ENCODE measurements around the gene CCDC196. TPM values are rescaled to one million over a fixed set of nuclear protein-coding genes. Genes with fewer than 3 reads are reported as not detected.

The CCDC196 gene, protein sequence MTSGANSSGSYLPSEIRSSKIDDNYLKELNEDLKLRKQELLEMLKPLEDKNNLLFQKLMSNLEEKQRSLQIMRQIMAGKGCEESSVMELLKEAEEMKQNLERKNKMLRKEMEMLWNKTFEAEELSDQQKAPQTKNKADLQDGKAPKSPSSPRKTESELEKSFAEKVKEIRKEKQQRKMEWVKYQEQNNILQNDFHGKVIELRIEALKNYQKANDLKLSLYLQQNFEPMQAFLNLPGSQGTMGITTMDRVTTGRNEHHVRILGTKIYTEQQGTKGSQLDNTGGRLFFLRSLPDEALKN
- total RNA-seq = not detected in 2 replicates

DNA sequence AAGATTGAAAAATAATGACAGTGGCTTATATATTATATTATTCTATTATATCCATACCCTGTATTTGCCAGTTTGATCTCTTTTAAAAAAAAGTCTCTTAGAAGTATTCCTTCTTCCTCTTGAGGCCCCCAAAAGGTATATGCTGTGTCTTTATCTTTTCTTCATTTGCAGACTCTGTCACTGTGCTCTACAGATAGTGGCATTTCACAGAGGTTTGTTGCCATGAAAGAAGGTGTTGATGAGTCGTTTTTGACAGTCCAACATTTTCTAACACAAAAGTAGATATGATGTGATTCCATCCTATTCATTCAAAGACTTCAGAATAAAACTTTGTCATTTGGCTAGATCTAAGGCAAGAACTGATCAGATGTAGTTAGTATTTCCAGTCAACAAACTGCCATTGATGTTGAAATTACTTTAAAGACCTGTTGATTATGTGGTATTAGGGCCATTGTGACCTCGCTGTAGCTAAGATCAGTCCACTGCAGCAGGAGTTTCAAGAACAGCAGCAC is at the start of gene CCDC196:
Gene CCDC196, plus strand, starts transcription at position 462 of the 512 bp plus-strand sequence. CDS start 132 bp downstream, outside the sequence.
- peaks cover 10% of the 10 kb centered on the region for H3K27me3 Mint-ChIP-seq (ENCODE audit: insufficient read depth)
- no peak within 1 kb of the TSS for H3K4me3 Mint-ChIP-seq
- no peaks in the 10 kb centered on the region for H3K4me1 Mint-ChIP-seq (ENCODE audit: low read depth)
- no peak for DNase-seq (ENCODE audit: low spot score)
- intact Hi-C loops (cut with micrococcal nuclease) = no loop called here
- H3K27ac Mint-ChIP-seq = no peak within 1 kb of the TSS
- no peaks in the 10 kb centered on the region for H3K9me3 Mint-ChIP-seq
- no peaks in the 10 kb centered on the region for H3K36me3 Mint-ChIP-seq (ENCODE audit: low read depth)

DNA sequence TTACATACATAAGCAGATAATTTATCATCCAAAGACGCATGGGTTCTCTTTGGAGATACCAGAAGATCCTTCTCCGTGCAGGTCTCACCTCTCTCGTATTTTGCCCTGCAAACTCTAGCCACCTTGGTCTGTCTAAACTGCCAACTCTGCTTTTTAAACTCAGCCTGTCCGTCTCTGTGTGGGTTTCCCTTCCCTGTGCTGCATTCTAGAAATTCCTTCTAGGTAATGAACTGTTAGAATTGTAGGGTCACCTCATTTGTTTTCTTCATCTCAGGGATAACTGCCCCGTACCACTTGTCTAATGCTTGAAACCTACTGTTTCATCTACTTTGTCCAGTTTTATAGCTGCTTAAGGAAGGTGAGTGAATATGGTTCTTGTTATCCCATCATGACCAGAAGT is 45.4 kb upstream of the CCDC196 start:
- DNase-seq (ENCODE audit: low spot score) = no peak
- intact Hi-C loops (cut with micrococcal nuclease) = no loop called here
- H3K27ac Mint-ChIP-seq = no peak overlapping the region
- peaks cover 21% of the 10 kb centered on the region for H3K9me3 Mint-ChIP-seq
- no peak overlapping the region for H3K4me3 Mint-ChIP-seq
- no peaks in the 10 kb centered on the region for H3K27me3 Mint-ChIP-seq (ENCODE audit: insufficient read depth)
- no peaks in the 10 kb centered on the region for H3K36me3 Mint-ChIP-seq (ENCODE audit: low read depth)
- no peaks in the 10 kb centered on the region for H3K4me1 Mint-ChIP-seq (ENCODE audit: low read depth)

DNA sequence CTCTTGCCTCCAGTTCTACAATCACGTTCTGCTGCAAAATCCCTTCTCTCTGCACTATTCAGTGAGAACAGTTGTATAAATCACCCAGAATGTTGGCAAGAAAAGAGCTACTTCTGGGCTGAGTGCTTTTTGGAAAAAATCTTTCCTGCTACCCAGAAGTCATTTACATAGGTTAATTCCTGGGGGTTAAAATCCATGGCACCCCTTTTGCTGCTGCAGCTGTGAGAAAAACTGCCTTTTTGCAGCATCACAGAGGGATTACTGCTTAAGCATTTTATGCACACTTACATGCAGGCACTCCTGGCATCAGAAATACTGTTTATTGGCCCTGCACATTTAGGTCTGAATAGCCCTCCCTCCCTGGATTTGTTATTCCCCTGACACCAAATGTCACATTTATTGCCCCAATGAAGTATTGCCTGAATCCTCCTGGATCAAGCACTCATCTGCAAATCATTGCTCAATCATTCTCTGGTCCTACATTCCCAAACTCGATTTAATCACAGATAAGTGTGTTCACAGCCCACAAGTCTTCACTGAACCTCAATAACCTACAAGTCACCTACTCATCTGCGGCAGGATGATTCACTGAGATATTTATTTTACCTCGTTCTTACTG is 43.1 kb upstream of the CCDC196 start:
- H3K4me1 Mint-ChIP-seq (ENCODE audit: low read depth) = no peaks in the 10 kb centered on the region
- H3K27ac Mint-ChIP-seq = no peak overlapping the region
- no peak overlapping the region for H3K4me3 Mint-ChIP-seq
- H3K36me3 Mint-ChIP-seq (ENCODE audit: low read depth) = no peaks in the 10 kb centered on the region
- peaks cover 21% of the 10 kb centered on the region for H3K9me3 Mint-ChIP-seq
- H3K27me3 Mint-ChIP-seq (ENCODE audit: insufficient read depth) = no peaks in the 10 kb centered on the region
- DNase-seq (ENCODE audit: low spot score) = no peak
- intact Hi-C loops (cut with micrococcal nuclease) = no loop called here

DNA sequence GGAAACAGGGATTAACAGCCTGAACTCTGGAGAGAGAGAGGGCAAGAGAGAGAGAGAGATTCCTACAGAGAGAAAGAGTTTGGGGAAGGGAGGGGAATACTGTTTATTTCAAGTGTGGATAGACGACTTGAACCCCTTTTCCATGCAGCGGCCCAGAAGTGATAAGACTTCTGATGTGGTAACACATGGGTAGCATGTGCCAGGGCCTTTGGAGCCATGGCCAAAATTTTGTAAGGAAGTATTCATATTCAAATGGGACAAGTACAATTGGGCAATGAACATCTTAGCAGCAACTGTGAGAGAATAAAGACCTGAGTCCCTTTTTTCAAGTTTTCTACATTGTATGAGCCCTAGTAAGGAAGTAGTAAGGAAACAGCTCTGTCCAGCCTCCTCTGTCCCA is 42.4 kb upstream of the CCDC196 start:
- no peak overlapping the region for H3K27ac Mint-ChIP-seq
- intact Hi-C loops (cut with micrococcal nuclease) = no loop called here
- H3K4me1 Mint-ChIP-seq (ENCODE audit: low read depth) = no peaks in the 10 kb centered on the region
- no peak overlapping the region for H3K4me3 Mint-ChIP-seq
- H3K27me3 Mint-ChIP-seq (ENCODE audit: insufficient read depth) = no peaks in the 10 kb centered on the region
- H3K36me3 Mint-ChIP-seq (ENCODE audit: low read depth) = no peaks in the 10 kb centered on the region
- DNase-seq (ENCODE audit: low spot score) = no peak
- peaks cover 18% of the 10 kb centered on the region for H3K9me3 Mint-ChIP-seq

DNA sequence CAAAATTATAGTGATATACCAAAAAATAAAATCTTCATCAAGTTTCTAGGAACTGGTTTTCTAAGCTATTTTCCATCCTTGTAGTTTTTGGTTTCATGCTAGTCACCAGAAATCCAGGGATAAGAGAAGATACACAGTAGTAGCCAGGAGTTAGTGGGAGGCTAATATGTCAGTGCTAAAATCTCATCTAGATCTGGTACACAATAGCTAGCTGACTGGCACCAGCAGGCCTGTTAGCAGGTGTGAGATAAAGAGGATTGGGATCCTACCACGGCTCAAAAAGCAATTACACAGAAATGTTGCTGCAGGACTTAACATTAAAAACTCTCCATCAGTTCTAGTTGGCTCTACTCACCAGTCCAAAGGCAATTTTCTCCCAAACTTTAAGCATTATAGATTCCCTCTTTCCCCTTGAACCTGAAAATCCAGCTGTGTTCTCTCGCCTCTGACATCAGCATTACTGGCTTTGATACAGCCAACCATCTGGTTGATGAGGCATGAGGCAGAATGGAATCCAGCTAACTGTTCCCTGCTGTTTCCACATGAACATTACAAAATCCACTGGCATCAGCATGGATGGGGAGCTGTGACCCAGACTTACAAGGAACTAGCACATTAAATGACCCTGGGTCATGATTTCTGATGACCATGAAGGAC is 41.8 kb upstream of the CCDC196 start:
- peaks cover 15% of the 10 kb centered on the region for H3K9me3 Mint-ChIP-seq
- no peak overlapping the region for H3K27ac Mint-ChIP-seq
- no peak overlapping the region for H3K4me3 Mint-ChIP-seq
- no peaks in the 10 kb centered on the region for H3K4me1 Mint-ChIP-seq (ENCODE audit: low read depth)
- intact Hi-C loops (cut with micrococcal nuclease) = no loop called here
- H3K27me3 Mint-ChIP-seq (ENCODE audit: insufficient read depth) = no peaks in the 10 kb centered on the region
- H3K36me3 Mint-ChIP-seq (ENCODE audit: low read depth) = no peaks in the 10 kb centered on the region
- DNase-seq (ENCODE audit: low spot score) = no peak

DNA sequence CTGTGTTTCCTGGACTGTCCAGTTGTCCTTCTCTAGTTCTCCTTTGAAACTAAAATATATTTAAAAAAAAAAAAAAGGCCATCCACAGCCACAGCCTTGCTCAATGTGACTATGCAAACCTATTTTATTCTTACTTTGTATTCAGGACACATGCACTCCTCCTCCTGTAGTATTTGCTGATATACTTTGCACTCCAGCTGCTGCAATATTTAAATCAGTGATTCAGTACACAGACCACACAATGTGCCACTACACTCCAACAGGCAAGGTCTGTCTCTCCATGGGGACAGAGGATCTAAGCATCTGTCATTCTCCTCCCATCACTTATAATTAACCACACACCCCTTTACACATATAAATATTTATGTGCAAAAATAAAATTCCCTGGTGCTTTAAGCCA is 40.2 kb upstream of the CCDC196 start:
- intact Hi-C loops (cut with micrococcal nuclease) = no loop called here
- H3K27ac Mint-ChIP-seq = no peak overlapping the region

DNA sequence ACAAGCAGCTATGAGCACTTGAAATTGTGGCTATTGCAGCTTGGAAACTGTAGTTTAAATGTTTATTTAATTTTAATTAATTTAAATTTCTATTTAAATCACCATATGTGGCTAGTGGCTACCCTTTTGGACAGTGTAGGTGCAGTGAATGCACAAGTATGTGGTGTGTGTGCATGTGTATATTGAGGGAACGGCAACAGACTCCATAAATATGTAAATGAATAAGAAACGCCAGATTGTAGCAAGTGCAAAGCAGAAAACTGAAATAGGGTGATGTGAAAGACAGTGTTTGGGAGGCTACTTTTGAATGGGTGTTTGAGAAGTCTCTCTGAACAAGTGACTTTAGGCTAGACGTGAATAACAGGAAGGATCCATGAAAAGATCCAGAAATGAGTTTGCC is 32.7 kb upstream of the CCDC196 start:
- H3K27ac Mint-ChIP-seq = no peak overlapping the region
- H3K36me3 Mint-ChIP-seq (ENCODE audit: low read depth) = no peaks in the 10 kb centered on the region
- DNase-seq (ENCODE audit: low spot score) = no peak
- intact Hi-C loops (cut with micrococcal nuclease) = no loop called here
- no peaks in the 10 kb centered on the region for H3K4me1 Mint-ChIP-seq (ENCODE audit: low read depth)
- peaks cover 8% of the 10 kb centered on the region for H3K9me3 Mint-ChIP-seq
- no peak overlapping the region for H3K4me3 Mint-ChIP-seq
- no peaks in the 10 kb centered on the region for H3K27me3 Mint-ChIP-seq (ENCODE audit: insufficient read depth)

More for the DNA sequence above, 40.2 kb upstream of the CCDC196 start:
- Mint-ChIP-seq H3K27me3 (ENCODE audit: insufficient read depth) (no peaks in the 10 kb centered on the region), H3K4me1 (ENCODE audit: low read depth) (no peaks in the 10 kb centered on the region), H3K36me3 (ENCODE audit: low read depth) (no peaks in the 10 kb centered on the region), H3K4me3 (no peak overlapping the region), H3K9me3 (no peaks in the 10 kb centered on the region)
- DNase-seq (ENCODE audit: low spot score) = no peak

DNA sequence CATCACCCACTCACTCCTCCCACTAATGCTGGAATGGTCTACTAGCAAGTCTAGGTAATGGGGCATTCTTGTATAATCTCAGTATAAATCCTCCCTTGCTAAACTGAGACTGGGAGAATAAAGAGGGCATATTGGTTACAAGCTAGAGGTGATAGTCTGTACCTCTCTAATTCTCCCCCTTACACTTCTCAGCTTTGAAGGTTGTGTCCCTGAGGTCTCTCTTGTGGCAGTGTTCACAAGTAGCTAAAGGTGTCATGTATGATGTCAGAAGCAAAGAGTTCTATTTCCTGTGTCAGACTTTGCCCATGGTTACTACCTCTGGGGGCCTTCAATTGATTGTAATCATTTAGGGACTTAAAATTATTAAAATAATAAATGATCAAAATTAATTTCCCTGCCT is 26.6 kb upstream of the CCDC196 start:
- H3K27me3 Mint-ChIP-seq (ENCODE audit: insufficient read depth) = no peaks in the 10 kb centered on the region
- DNase-seq (ENCODE audit: low spot score) = no peak
- H3K9me3 Mint-ChIP-seq = peaks cover 5% of the 10 kb centered on the region
- H3K4me3 Mint-ChIP-seq = no peak overlapping the region
- H3K4me1 Mint-ChIP-seq (ENCODE audit: low read depth) = no peaks in the 10 kb centered on the region
- H3K36me3 Mint-ChIP-seq (ENCODE audit: low read depth) = no peaks in the 10 kb centered on the region
- intact Hi-C loops (cut with micrococcal nuclease) = no loop called here
- no peak overlapping the region for H3K27ac Mint-ChIP-seq

DNA sequence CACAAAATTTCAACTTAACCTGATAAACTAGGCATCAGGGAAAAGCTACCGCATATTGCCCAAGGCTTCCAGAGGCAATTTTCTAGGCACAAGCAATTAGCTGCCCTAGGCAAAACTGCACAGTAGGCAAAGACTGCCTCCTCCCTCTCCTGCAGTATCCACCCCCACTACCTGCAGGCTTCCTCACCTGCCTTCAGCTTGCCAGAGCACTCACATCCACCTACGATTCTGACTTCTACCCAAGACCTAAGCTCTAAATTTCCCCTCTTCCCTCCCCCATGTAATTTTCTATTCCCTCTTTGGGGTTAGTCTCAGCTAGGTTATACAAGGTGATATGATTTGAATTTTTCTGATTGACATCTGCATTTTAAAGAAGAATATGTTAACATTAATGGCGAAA is 21.9 kb upstream of the CCDC196 start:
- Mint-ChIP-seq H3K27ac (no peak overlapping the region), H3K36me3 (ENCODE audit: low read depth) (peaks cover 2% of the 10 kb centered on the region)
- intact Hi-C loops (cut with micrococcal nuclease) = no loop called here

DNA sequence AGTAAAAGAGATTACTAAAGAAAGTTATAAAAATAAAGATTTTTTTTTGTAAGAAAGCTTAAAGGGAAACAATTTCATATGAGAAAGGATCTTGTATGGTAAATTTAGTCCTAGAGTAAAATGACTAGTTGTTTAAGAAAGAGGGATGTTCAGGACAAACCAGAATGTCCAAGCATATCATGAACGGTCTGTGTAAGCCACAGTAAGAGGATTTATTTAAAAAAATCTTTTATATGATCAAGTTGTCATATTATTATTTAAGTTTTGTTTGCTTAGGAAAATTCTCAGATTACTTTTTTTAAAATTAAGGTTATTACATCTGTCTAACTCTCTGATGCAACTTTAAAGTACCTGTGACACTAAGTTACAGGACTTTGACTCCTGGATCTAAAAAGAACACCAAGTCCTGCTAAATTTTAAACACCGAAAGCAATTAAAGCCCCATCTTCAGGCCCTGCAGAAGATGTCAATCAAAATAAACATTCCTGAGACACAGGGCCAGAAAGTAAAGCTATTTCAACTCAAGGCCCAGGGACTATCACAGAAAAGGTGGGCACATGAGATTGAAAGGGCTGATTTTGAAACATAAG is 17.3 kb upstream of the CCDC196 start:
- H3K4me3 Mint-ChIP-seq = no peak overlapping the region
- H3K27me3 Mint-ChIP-seq (ENCODE audit: insufficient read depth) = no peaks in the 10 kb centered on the region
- H3K4me1 Mint-ChIP-seq (ENCODE audit: low read depth) = no peaks in the 10 kb centered on the region
- H3K9me3 Mint-ChIP-seq = peaks cover 24% of the 10 kb centered on the region
- intact Hi-C loops (cut with micrococcal nuclease) = no loop called here
- H3K36me3 Mint-ChIP-seq (ENCODE audit: low read depth) = peaks cover 2% of the 10 kb centered on the region
- DNase-seq (ENCODE audit: low spot score) = no peak
- H3K27ac Mint-ChIP-seq = no peak overlapping the region

More for the DNA sequence above, 21.9 kb upstream of the CCDC196 start:
- H3K4me1 Mint-ChIP-seq (ENCODE audit: low read depth) = no peaks in the 10 kb centered on the region
- H3K9me3 Mint-ChIP-seq = peaks cover 3% of the 10 kb centered on the region
- no peak for DNase-seq (ENCODE audit: low spot score)
- no peaks in the 10 kb centered on the region for H3K27me3 Mint-ChIP-seq (ENCODE audit: insufficient read depth)
- H3K4me3 Mint-ChIP-seq = no peak overlapping the region

DNA sequence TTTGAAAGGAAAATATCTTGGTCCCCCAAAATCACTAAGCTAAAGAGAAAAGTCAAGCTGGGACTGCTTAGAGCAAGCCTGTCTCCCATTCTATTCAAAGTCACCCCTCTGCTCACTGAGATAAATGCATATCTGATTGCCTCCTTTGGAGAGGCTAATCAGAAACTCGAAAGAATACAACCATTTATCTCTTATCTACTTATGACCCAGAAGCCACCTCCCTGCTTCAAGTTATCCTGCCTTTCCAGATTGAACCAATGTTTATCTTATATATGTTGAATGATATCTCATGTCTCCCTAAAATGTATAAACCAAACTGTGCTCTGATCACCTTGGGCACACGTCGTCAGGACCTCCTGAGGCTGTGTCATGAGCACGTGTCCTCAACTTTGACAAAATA is 14.6 kb upstream of the CCDC196 start:
- Mint-ChIP-seq H3K27ac (no peak overlapping the region), H3K4me3 (no peak overlapping the region)

DNA sequence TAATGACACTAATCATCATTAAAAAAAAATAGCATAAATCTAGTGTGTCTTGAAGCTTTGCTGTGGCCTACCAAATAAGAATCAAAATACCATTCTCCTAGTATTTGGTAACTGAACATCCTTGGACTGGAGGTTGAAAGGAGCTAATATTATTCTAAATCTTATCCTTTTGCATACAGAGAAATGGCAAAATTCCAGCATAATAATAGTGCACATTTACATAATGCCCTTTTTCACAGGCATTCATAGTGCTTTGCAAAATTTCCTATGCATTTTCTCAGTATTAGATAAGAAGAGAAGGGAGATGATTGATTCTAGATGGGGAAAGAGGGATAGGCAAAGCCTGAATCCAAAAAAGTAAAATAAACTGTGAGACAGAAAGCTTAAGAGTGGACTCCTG is 13.9 kb upstream of the CCDC196 start:
- Mint-ChIP-seq H3K4me3 (no peak overlapping the region), H3K4me1 (ENCODE audit: low read depth) (no peaks in the 10 kb centered on the region), H3K36me3 (ENCODE audit: low read depth) (no peaks in the 10 kb centered on the region), H3K27me3 (ENCODE audit: insufficient read depth) (no peaks in the 10 kb centered on the region), H3K27ac (no peak overlapping the region), H3K9me3 (peaks cover 28% of the 10 kb centered on the region)
- DNase-seq (ENCODE audit: low spot score) = no peak
- intact Hi-C loops (cut with micrococcal nuclease) = no loop called here

More for the DNA sequence above, 14.6 kb upstream of the CCDC196 start:
- peaks cover 28% of the 10 kb centered on the region for H3K9me3 Mint-ChIP-seq
- intact Hi-C loops (cut with micrococcal nuclease) = no loop called here
- DNase-seq (ENCODE audit: low spot score) = no peak
- no peaks in the 10 kb centered on the region for H3K27me3 Mint-ChIP-seq (ENCODE audit: insufficient read depth)
- H3K36me3 Mint-ChIP-seq (ENCODE audit: low read depth) = no peaks in the 10 kb centered on the region
- no peaks in the 10 kb centered on the region for H3K4me1 Mint-ChIP-seq (ENCODE audit: low read depth)

DNA sequence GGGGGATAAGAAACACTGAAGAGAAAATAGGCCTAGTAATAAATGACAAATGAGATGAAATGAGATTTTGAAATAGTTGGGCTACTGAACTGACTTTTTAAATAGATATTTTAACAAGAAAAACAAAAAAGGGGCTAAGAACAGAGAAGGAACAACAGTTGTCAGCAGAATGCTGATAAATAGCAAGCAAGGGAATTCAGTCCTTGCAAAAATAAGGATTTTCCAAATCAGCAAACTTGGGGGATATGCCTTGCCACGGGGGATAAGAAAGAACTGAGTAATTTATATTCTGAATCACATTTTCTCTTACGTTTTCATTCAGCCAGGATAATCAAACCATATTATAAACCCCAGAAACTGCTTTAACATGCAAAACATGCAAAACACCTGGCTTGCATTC is 12.9 kb upstream of the CCDC196 start:
- H3K9me3 Mint-ChIP-seq = peaks cover 24% of the 10 kb centered on the region

More for the DNA sequence above, 12.9 kb upstream of the CCDC196 start:
- no peak for DNase-seq (ENCODE audit: low spot score)
- H3K4me3 Mint-ChIP-seq = no peak overlapping the region
- intact Hi-C loops (cut with micrococcal nuclease) = no loop called here
- no peak overlapping the region for H3K27ac Mint-ChIP-seq
- no peaks in the 10 kb centered on the region for H3K36me3 Mint-ChIP-seq (ENCODE audit: low read depth)
- H3K4me1 Mint-ChIP-seq (ENCODE audit: low read depth) = no peaks in the 10 kb centered on the region
- no peaks in the 10 kb centered on the region for H3K27me3 Mint-ChIP-seq (ENCODE audit: insufficient read depth)

Data from activated T-helper 1 cell treated with anti-CD3 and anti-CD28 coated beads, Interleukin-12 subunit alpha, Interleukin-12 subunit beta, Interleukin-2, Interleukin-4 antibody, amounts not matched to agents 30 ng/mL and 10 ng/mL and 1 ng/mL, durations not matched to agents 14 hours and 24 hours and 36 hours (primary cell).